Medulla oblongata (tissue), 1 donor: Measurements from ENCODE around the gene KIRREL3.

Experiments used
- DNase-seq: peaks from one replicate; pipeline ENCODE4 v3.0.0-alpha.2; 2015; ENCODE audit errors: extremely low spot score

KIRREL3 gene

DNA sequence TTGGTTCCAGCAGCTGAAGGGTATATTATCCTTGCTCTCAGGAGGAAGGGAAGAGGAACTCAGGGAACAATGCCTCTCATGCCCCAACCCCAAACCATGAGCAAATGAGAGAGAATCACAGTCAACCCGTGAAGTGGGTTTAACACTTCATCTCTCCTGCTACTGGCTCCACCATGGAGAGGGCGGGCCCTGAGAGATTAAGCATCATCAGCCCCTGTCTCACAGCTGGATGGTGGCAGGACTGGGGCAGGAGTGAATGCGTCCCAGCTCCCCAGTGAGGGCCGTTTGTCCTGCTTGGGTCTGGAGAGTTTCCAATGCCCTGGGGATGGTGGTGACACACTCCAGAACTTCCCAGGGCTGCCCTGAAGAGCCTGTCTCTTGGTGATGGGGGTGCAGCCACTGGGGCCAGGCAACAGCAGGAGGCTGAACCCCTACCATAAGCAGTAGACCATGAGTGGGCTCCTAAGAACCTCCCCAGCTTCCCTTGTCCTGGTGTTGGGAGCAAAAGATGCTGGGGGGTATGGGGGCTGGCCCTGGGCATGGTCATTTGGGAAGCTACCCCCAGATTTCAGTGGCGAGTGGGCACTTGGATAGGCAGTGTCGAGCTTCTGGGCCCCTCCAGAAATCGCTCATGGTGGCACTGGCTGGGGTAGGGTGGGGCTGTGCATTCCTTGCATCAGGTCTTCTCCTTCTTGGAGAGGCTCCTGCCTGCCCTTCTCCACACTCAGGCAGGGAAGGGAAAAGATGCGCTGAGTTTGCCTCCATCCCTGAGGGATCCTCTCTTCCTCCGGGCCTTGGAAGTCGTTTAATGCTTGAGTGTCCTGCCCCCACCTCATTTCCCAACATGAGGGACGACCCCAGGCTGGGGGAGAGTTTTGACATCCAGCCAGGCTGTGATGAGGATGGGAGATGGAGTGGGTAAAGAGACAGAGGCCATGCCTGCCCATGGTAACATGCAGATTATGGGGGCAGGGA, 487.5 kb downstream of the KIRREL3 start:
- no peak for DNase-seq

DNA sequence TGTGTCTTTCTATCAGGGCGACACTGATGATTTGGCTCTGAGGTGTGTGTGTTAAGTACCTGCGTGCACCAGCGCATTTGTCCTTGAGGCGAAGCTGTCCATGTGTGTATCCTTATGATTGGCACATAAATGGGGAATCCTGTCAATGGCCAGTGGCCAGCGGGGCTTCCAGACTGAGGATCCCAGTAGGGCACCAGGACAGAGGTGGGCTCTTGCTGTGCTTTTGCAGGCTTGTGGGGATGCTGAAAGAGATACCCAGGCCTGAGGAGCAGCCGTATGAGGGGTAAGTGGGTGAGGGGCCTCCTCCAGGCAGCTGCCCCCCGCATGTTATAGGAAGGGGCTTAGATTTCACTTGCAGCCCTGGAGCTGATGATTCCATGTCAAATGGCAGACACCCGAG, 488.3 kb downstream of the KIRREL3 start:
- no peak for DNase-seq

- DNase-seq = no peak
These were observed 489.0 kb downstream of the KIRREL3 start for GRCh38 chr11:126511475-126512115.

DNA sequence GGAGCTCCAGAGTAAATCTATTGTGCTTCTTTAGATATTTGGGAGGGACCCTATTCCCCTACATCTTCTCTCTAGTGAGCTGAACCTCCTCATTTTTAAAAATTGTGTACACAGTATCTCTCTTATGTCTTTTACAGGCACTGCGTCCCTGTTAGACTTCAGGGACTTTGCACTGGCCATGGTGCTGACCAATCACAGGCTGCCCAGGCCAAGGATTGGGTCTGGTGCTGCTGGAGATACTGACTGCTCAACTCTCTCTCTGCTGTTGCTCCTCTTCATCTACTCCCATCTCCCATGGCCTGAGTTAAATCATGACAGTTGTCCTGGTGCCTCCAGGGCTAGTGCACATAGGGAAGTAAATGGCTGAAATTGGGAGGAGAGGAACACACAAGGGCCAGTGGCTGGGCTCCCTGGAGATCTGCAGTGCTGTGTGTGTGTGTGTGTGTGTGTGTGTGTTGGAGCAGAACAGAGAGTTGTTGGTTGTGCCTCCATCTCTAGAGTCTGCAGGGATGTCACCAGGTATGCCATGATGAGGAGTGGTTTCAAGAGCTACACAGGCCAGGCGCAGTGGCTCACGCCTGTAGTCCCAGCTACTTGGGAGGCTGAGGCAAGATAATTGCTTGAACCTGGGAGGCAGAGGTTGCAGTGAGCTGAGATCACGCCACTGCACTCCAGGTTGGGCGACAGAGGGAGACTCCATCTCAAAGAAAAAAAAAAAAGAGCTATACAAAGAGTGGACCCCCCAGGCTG, 489.8 kb downstream of the KIRREL3 start:
- DNase-seq = no peak

GRCh38 chr11:126507646-126508045, 492.9 kb downstream of the KIRREL3 start:
- no peak for DNase-seq

DNA sequence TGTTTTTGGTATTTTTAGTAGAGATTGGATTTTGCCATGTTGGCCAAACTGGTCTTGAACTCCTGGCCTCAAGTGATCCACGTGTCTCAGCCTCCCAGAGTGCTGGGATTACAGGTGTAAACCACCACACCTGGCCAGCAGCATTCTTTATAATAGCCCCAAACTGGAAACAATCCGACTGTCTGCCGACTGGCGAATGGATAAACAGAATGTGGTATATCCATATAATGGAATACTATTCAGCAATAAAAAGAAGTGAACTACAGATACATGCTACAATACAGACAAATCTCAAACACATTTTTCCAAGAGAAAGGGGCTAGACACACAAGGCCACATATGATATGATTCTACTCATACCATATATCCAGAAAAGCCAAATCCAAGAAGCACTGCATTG, 493.8 kb downstream of the KIRREL3 start:
- no peak for DNase-seq

DNA sequence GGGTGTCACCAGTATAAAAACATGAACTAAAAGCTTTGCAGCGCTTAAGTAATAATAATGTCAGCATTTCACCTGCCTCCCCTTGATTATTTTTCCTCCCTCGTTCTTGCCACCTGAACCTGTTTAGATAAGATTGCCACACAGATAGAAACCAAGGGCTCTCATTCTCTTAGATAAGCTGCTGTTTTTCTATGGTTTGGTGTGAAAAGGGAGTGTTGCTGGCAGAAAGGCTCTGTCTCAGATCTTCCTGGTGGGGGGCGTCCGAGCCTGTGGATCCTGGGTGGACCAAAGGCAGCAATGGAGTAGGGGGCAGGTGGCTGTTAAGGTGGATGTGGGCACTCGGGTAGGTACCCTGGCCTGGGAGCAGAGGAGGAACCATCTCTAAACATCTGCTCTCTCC, 497.6 kb downstream of the KIRREL3 start:
- no peak for DNase-seq

- DNase-seq = no peak
These were observed 498.4 kb downstream of the KIRREL3 start for GRCh38 chr11:126502159-126502558.

DNA sequence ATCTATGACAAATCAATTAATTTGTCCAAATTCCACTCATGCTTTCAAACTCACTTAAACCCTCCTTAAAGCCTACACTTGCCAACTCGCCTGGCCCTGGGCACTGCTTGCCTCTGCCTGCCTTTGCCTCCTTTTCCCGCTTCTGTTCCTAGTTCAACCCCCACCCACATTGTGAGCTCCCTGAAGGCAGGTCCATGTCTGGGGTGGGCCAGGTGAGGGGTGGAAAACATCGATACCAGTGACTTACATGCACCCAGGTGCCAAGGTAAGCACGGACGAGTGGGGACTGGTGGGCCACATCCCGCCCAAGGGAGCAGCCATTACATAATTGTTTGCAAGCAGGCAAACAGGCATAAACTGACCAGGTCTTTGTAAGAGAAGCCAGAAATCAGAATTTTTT, 498.9 kb downstream of the KIRREL3 start:
- no peak for DNase-seq

DNA sequence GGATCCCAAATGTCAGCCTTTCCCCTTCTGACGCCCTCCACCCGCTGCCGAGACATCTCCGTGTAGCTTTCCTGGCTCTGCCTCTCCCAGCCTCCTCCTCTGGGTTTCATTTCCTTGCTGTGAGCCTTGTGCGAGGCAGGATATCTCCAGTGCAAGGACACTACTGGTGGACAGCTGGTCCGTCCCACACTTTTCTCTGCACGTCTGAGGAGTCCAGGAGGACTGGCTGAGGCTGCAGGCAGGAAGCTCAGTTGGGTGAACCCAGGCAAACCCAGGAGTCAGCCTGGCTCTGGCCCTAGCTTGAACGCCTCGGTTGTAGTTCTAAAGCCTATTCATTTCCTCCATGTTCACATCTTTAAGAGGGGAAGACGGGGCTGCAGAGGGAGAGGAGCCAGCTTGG, 499.6 kb downstream of the KIRREL3 start:
- DNase-seq = no peak

DNA sequence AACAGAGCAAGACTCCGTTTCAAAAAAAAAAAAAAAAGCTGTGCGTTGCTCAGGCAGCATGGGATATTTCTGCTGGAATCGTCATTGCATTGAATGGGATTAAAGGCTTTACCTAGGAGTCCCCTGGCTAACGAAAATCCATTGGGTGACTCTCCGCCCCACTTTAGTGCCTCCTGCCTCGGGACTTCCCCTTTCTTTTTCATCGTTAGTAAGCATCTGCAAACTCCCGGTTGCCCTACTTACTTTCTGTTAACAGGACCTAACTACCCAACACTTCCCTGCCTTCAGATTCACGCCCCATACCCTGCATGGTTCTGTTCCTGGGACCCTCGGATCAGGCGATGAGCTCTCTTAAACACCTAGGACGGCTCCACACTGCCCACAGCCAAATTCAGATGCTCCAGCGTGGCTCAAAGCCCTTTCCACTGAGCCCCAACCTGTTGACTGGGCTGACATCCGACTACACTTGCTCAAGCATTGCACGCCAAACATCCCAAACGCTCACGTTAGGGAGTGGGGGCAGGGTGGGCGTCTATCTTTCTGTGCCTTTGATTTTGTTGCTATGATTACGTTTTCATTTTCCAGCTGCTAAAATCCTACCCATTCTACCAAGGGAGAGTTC, 501.3 kb downstream of the KIRREL3 start:
- no peak for DNase-seq

DNA sequence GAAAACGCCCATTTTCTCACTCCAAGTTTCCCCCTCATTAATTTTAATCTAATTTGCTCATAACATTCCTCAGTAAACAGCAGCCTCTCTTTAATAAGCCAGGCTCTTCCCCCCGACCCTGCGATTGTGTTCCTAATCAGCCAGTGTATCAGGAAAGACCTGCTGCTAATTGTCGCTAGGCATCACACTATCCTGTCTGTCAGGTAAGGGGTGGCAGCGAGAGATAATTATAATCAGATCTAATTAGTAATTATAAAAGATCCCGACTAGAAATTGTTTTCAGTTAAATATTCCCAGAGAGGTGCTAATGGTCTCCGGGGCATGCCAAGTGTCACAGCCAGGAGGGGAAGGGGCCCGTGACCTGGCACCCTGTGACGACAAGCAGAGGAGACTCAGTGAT, 502.3 kb downstream of the KIRREL3 start:
- no peak for DNase-seq

DNA sequence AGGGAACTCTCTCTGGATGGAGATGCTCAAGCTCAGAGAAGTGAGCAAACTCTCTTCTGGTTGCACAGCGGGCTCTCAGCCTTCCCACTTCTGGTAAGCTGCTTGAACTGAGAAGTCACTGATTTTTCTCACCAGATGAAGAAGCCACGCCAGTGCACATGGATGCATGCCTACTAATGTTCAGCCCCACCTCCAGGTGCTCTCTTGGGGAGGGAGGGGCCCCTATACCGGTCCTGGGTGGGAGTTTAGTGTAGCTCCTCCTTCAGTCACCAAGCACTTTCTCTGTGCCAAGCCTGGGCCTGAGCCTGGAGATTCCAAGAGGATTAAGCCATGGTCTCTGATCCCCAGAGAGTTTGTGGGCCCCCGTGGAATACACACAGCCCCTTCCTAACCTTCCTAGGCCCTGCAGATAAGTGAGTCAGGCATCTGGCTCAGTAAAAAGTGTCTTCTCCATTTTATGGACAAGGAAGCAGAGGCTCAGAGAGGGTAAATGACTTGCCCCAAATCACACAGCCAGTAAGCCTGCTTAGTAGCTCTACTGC, 502.9 kb downstream of the KIRREL3 start:
- DNase-seq = no peak

DNA sequence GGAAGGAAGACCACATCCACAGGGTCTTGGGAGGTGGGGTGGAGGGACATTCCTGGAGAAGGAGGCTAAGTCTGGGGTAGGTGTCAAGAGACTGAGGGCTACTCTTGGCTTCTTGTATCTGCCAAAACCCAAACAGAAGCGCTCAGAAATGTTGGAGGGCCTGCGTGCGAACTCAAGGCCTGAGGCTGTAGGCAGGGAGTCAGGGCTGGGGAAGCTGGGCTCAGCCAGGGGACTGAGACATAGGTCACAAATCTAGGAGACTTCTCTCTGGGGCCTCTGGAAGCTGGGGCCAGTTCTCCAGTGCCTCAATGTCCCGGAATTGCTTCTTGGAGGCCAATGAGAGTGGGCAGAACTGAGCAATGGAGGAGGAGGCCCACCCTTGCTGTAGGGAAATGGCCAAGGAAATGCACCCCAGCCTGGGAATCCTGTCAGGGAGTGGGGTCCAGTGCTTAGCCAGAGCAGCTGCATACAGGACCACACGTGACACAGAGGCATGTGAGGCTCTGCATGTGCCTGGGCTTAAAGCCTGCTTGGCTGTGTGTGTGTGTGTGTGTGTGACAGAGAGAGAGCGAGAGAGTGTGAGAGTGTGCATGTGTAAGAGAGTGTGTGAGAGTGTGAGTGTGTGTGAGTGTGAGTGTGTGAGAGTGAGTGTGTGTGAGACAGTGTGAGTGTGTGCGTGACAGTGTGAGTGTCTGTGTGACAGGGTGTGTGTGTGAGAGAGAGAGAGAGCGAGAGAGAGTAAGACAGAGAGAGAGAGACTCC, 503.8 kb downstream of the KIRREL3 start:
- DNase-seq = no peak

DNA sequence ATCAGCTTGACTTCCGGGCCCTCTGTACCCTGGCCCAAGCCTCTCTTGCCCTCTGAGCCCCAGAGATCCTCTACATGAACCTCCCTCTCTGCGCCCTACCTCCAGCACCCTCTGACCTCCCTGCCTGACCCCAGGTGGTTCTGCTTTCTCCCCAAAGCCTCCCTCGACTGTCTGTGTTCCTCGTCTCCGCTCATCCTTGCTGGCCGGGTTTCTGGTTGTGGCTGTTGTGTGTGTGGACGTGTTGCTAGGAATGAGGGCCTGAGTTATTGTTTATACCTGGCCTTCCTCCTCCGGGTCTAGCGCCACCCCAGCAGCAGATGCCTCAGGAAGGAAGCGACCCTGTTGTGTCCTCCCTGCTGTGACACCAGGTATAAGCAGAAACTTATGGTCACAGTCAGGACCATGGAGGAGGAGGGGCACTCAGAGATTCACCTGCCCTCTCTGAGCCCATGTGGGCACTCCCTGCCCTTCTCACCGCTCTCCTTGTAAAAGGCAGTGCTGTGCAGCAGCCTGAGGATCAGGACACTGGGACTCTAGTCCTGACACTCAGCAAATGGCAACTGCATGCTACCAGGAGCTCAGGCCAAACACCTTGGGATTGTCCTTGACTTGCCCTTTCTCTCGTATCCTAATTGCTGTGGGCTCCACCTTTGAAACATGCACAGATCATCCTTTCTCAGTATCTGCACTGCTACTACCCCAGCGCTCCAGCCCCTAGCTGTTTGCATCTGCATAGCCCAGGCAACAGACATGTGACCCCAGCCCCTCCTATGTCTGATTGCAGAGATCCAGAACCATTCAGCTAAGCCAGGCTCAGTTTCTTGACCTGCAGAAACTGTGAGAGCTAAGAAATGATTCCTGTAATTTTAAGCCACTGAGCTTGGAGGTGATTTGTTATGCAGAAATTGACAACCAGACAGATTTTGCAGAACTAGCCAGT, 505.0 kb downstream of the KIRREL3 start:
- no peak for DNase-seq

DNA sequence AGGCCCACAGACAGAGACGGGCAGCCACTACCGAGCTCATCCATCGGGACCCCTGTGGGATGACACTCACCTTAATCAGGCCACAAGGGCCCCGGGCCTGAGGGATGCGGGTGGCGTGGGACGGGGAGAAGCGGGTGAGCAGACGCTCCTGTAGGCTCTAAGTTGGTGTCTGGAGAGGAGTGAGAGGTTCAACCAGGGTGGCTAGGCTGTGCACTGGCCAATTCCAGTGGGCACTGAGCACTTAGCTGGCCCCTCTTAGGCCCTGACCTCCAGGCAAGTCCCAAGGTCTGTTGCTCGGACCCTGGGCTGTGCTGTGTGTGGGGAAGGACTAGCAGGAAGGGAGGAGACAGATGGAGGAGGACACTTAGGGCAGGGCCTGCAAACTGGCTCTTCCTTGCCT, 505.7 kb downstream of the KIRREL3 start:
- no peak for DNase-seq

DNA sequence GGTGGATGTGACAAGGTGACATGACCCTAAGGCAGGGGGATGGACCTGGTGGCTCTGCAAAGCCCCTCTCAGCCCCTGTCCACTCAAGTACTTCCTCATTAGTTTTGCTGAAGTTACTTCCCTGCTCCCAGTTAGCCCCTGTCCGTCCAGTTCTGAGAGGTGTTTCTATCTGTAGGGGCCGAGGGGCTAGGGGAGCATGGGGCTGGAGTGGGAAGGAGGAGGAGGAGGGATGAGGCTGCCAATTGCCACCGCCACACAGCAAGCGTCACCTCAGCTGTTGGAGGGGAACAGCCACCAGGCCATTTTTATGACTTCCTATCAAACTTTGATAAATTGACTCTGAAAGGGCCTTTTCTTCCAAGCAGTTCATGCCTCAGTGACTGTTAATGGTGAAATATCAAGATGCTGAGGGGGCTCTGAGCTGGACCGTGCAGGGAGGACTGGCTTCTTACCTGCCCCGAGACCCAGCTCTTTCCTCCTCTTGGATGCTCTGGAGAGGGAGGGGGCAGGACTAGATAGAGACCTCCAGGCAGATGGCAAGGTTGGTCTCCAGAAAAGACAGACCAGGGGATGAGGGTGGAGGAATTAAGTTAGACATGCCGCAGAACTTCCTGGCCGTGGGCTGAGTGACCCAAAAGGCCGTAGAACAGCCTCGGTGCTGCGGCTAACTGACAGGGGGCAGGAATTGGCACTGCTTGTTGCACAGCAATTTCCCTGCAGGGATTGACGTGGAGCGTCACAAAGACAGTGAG, 508.1 kb downstream of the KIRREL3 start:
- DNase-seq = no peak

DNA sequence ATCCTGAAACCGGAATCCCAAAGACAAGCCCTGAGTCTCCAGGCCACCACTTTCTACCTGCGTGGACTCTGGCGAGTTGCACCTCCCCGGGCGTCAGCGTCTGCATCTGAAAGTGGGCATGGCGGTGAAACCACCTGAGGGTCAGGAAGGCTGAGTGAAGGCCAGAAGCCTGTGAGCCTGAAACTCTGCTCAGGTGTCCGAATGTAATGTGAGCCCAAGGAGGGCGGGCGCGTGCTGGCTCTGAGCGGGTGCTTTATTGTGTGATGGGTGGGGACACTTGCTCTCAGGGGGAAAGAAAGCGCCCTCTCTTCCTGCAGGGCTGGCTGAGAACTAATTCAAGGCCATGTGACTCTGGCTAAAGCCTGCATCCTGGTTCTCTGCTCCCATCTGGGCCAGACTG, 509.5 kb downstream of the KIRREL3 start:
- DNase-seq = no peak
